GM19099 (cell line): ENCODE data around the gene CXCL16.

Source experiments
- POLR2A ChIP-seq: IDR thresholded peaks from 3 replicates; pipeline ENCODE4 v1.6.1; 2011; ENCODE audit warnings: low read depth; ENCODE audit not compliant: insufficient read length; ENCODE audit errors: extremely low read depth

The CXCL16 gene

GRCh38 chr17:4739122-4740024, at the start of gene CXCL16, which contains the start of gene ZMYND15:
TSS of gene CXCL16 (minus strand) at chr17:4739928. CDS start at chr17:4739339, 589 bp downstream.
TSS of gene ZMYND15 (plus strand) at chr17:4739833. CDS start at chr17:4740549, 716 bp downstream.
- TF ChIP-seq POLR2A: no peak

- TF ChIP-seq POLR2A: no peak
These were observed 49.3 kb upstream of the CXCL16 start, which contains the start of gene GLTPD2 for GRCh38 chr17:4788807-4789700. TSS of gene GLTPD2 (plus strand) at chr17:4788964. CDS start at chr17:4789012, 48 bp downstream.

- no peak for TF ChIP-seq POLR2A
These were observed 48.6 kb upstream of the CXCL16 start for GRCh38 chr17:4788159-4788806.

GRCh38 chr17:4786516-4786915, 46.8 kb upstream of the CXCL16 start:
- TF ChIP-seq POLR2A: no peak

- TF ChIP-seq POLR2A: no peak
These were observed 46.4 kb upstream of the CXCL16 start, which contains the start of gene VMO1 for GRCh38 chr17:4786106-4786511. TSS of gene VMO1 (minus strand) at chr17:4786364. CDS start at chr17:4786352, 12 bp downstream.

- TF ChIP-seq POLR2A: no peak
These were observed 45.8 kb upstream of the CXCL16 start for GRCh38 chr17:4785311-4786105.

GRCh38 chr17:4782652-4783051, 42.9 kb upstream of the CXCL16 start:
- TF ChIP-seq POLR2A: no peak

- TF ChIP-seq POLR2A: no peak
These were observed 40.7 kb upstream of the CXCL16 start for GRCh38 chr17:4780325-4780955.

GRCh38 chr17:4777969-4778760, 38.4 kb upstream of the CXCL16 start:
- no peak for TF ChIP-seq POLR2A

- TF ChIP-seq POLR2A: no peak
These were observed 32.5 kb upstream of the CXCL16 start for GRCh38 chr17:4772235-4772613.

GRCh38 chr17:4771519-4772234, 31.9 kb upstream of the CXCL16 start, which contains the start of gene TM4SF5:
TSS of gene TM4SF5 (plus strand) at chr17:4771886. CDS start at chr17:4771923, 37 bp downstream.
- no peak for TF ChIP-seq POLR2A

GRCh38 chr17:4769628-4770027, 29.9 kb upstream of the CXCL16 start:
- no peak for TF ChIP-seq POLR2A
